Activated CD8-positive, alpha-beta memory T cell treated with anti-CD3 and anti-CD28 coated beads, Interleukin-2, amount 10 ng/mL, durations not matched to agents 7 days and 5 days (primary cell): ENCODE results near the gene OPCML. TPM values are rescaled to one million over a fixed set of nuclear protein-coding genes. Genes with fewer than 3 reads are reported as not detected.

Experiments
- ATAC-seq: fragments of 150-1000 bp; cut with Tn5 transposase; one replicate; pipeline ENCODE4 v1.10.0; 2021; ENCODE audit warnings: moderate library complexity
- CTCF ChIA-PET: fragments of 350-600 bp; sonication (Branson Sonifier 250); formaldehyde crosslinking; loops from one replicate; lab custom pipeline; 2021; ENCODE audit warnings: antibody characterized with exemption; lab: Charles Lee
- DNase-seq: peaks from one replicate; pipeline ENCODE4 v3.0.0-alpha.2; 2020
- H3K27ac Mint-ChIP-seq: one replicate; pipeline ENCODE4 v1.8.0; 2021; ENCODE audit warnings: mild to moderate bottlenecking, mixed read lengths
- H3K27me3 Mint-ChIP-seq: one replicate; pipeline ENCODE4 v1.8.0; 2021; ENCODE audit warnings: mixed read lengths
- H3K36me3 Mint-ChIP-seq: one replicate; pipeline ENCODE4 v1.8.0; 2021; ENCODE audit warnings: mild to moderate bottlenecking, mixed read lengths
- H3K4me1 Mint-ChIP-seq: one replicate; pipeline ENCODE4 v1.8.0; 2021; ENCODE audit warnings: mixed read lengths
- H3K4me3 Mint-ChIP-seq: one replicate; pipeline ENCODE4 v1.8.0; 2021; ENCODE audit warnings: mild to moderate bottlenecking, moderate library complexity, mixed read lengths
- H3K9me3 Mint-ChIP-seq: one replicate; pipeline ENCODE4 v1.8.0; 2022; ENCODE audit warnings: low read depth, mixed read lengths
- total RNA-seq, 2 experiments: library from RNA; stranded (reverse); gene quantifications; one replicate each; pipeline ENCODE4 v1.2.3, GENCODE V29; 2021

Gene OPCML
- total RNA-seq, 2 experiments from 2014 or later: not detected

DNA sequence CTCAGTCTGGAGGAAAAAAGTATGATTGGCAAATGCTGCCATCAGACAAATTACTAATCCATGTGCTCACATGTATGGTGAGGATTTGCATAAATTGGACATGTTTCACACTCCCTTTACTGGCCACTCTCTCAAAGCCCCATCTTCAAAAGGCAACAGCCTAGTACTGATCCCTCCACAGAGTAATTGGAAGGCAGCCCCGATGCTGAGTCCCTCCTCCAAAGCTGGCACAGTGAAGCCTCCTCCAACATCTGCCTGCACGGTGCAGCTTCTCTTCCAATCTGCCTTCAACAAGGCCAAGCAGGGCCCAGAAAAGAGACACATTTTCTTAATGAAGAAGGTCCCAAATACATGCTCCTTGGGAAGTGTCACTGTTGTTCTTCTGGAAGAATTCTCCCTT, 350.6 kb downstream of the OPCML start:
- CTCF ChIA-PET: no interaction called here
- Mint-ChIP-seq H3K9me3 (no peaks in the 10 kb centered on the region), H3K27me3 (no peaks in the 10 kb centered on the region), H3K36me3 (no peaks in the 10 kb centered on the region), H3K27ac (no peak overlapping the region), H3K4me3 (no peak overlapping the region), H3K4me1 (no peaks in the 10 kb centered on the region)
- DNase-seq (no peak), ATAC-seq (no peak)

DNA sequence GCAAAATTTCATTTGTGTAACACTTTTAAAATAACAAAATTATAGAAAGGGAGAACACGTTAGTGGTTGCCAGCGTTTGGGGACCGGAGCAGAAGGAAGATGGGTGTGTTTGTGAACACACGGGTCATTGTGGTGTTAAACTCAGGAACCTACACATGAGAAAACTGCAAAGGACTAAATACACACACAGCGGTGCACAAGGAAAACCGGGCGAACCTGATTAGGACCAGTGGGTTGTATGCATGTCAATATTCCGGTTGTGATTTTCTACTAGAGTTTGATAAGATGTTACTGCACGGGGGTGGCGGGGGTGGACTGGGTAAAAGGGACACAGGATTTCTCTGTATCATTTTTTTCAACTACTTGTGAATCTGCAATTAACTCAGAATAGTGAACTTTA, 351.2 kb downstream of the OPCML start:
- H3K9me3 Mint-ChIP-seq: no peaks in the 10 kb centered on the region
- H3K4me1 Mint-ChIP-seq: no peaks in the 10 kb centered on the region
- no peaks in the 10 kb centered on the region for H3K27me3 Mint-ChIP-seq
- CTCF ChIA-PET: no interaction called here
- DNase-seq: no peak
- H3K36me3 Mint-ChIP-seq: no peaks in the 10 kb centered on the region
- no peak overlapping the region for H3K4me3 Mint-ChIP-seq
- no peak for ATAC-seq
- no peak overlapping the region for H3K27ac Mint-ChIP-seq

DNA sequence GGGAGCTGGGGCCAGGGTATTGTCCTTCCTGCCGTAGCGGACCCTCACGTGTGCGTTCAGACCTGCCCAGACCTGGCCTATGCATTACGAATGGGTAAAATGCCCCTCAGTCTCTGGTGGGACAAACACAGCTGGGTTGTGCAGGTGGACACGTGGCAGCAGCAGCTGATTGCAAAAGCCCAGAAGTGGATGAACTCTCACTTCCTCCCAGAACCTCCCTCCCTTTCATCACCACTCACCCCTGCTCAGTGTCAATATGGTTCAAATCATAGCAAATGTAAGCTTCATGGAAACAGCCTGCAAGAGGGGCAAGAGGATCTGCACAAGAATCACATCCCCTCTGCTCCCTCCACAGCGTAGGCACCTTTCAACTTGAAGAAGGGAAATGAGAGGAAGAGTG, 352.1 kb downstream of the OPCML start:
- ATAC-seq: no peak
- no peak for DNase-seq
- Mint-ChIP-seq H3K4me1 (no peaks in the 10 kb centered on the region), H3K27me3 (no peaks in the 10 kb centered on the region), H3K9me3 (no peaks in the 10 kb centered on the region), H3K36me3 (no peaks in the 10 kb centered on the region), H3K4me3 (no peak overlapping the region), H3K27ac (no peak overlapping the region)
- CTCF ChIA-PET: no interaction called here

- H3K27ac Mint-ChIP-seq: no peak overlapping the region
- no peak for ATAC-seq
- H3K4me1 Mint-ChIP-seq: no peaks in the 10 kb centered on the region
Observed at GRCh38 chr11:133176748-133177147, 355.6 kb downstream of the OPCML start.

DNA sequence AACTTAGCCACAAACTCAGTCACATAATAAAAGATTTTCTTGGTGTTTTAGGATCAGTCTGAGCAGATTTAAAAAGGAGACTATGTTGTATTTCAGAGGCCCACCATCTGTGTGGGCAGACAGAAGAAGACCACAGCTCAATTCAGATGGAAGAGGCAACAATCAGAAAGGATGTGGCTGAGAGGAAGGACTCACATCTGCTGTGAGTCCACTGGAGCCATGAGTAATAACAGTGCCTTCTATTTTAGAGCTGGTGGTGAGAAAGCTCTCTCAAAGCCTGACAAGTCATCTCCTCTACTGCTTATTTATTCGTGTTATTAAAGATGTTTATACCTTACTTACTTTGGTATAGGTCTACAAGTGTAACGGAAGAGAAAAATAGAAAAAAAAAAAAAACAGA, 357.2 kb downstream of the OPCML start:
- CTCF ChIA-PET: no interaction called here

More at GRCh38 chr11:133176748-133177147, 355.6 kb downstream of the OPCML start:
- H3K27me3 Mint-ChIP-seq: no peaks in the 10 kb centered on the region
- DNase-seq: no peak
- CTCF ChIA-PET: no interaction called here
- no peaks in the 10 kb centered on the region for H3K36me3 Mint-ChIP-seq
- no peaks in the 10 kb centered on the region for H3K9me3 Mint-ChIP-seq
- H3K4me3 Mint-ChIP-seq: no peak overlapping the region

GRCh38 chr11:133173810-133174412, 358.4 kb downstream of the OPCML start:
- Mint-ChIP-seq H3K4me1 (no peaks in the 10 kb centered on the region), H3K36me3 (no peaks in the 10 kb centered on the region), H3K27ac (no peak overlapping the region), H3K4me3 (no peak overlapping the region), H3K9me3 (no peaks in the 10 kb centered on the region), H3K27me3 (no peaks in the 10 kb centered on the region)
- DNase-seq (no peak), ATAC-seq (no peak)
- CTCF ChIA-PET: no interaction called here

More for the DNA sequence above, 357.2 kb downstream of the OPCML start:
- DNase-seq (no peak), ATAC-seq (no peak)
- Mint-ChIP-seq H3K4me1 (no peaks in the 10 kb centered on the region), H3K27ac (no peak overlapping the region), H3K27me3 (no peaks in the 10 kb centered on the region), H3K4me3 (no peak overlapping the region), H3K36me3 (no peaks in the 10 kb centered on the region), H3K9me3 (no peaks in the 10 kb centered on the region)

DNA sequence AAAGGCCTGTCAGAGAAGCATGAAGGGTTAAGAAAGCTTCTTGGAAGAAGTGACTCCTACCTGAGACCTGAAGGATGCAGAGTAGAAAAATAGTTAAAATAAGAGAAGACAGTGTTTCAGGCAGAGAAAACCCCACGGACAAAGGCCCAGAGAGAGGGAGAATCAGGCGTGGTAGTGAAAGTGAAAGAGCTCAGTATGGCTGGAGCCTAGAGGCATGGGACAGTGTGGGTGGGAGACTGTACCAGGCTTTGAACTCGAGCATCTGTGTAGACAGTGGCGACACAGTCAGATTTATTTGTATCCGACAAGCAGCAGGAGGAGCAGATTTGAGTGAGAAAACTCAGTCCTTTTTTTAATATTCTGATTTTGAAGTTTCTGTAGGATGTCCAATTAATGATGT, 360.0 kb downstream of the OPCML start:
- H3K4me3 Mint-ChIP-seq: no peak overlapping the region
- no peaks in the 10 kb centered on the region for H3K9me3 Mint-ChIP-seq
- no peak overlapping the region for H3K27ac Mint-ChIP-seq
- ATAC-seq (no peak), DNase-seq (no peak)
- no peaks in the 10 kb centered on the region for H3K4me1 Mint-ChIP-seq
- H3K36me3 Mint-ChIP-seq: no peaks in the 10 kb centered on the region
- CTCF ChIA-PET: no interaction called here
- no peaks in the 10 kb centered on the region for H3K27me3 Mint-ChIP-seq

- no peak overlapping the region for H3K4me3 Mint-ChIP-seq
- H3K9me3 Mint-ChIP-seq: no peaks in the 10 kb centered on the region
- no peaks in the 10 kb centered on the region for H3K27me3 Mint-ChIP-seq
- no peak overlapping the region for H3K27ac Mint-ChIP-seq
- no peak for ATAC-seq
- H3K4me1 Mint-ChIP-seq: no peaks in the 10 kb centered on the region
- CTCF ChIA-PET: no interaction called here
- DNase-seq: no peak
- no peaks in the 10 kb centered on the region for H3K36me3 Mint-ChIP-seq
Observed at GRCh38 chr11:133171374-133171773, 360.9 kb downstream of the OPCML start.

GRCh38 chr11:133168016-133168415, 364.3 kb downstream of the OPCML start:
- Mint-ChIP-seq H3K27me3 (no peaks in the 10 kb centered on the region), H3K4me3 (no peak overlapping the region), H3K27ac (no peak overlapping the region), H3K36me3 (no peaks in the 10 kb centered on the region), H3K4me1 (no peaks in the 10 kb centered on the region), H3K9me3 (no peaks in the 10 kb centered on the region)
- CTCF ChIA-PET: no interaction called here
- no peak for DNase-seq
- ATAC-seq: no peak

- ATAC-seq: no peak
- Mint-ChIP-seq H3K36me3 (no peaks in the 10 kb centered on the region), H3K27me3 (no peaks in the 10 kb centered on the region), H3K4me1 (no peaks in the 10 kb centered on the region), H3K27ac (no peak overlapping the region), H3K9me3 (no peaks in the 10 kb centered on the region), H3K4me3 (no peak overlapping the region)
- CTCF ChIA-PET: no interaction called here
- no peak for DNase-seq
Observed at GRCh38 chr11:133166662-133167061, 365.6 kb downstream of the OPCML start.

DNA sequence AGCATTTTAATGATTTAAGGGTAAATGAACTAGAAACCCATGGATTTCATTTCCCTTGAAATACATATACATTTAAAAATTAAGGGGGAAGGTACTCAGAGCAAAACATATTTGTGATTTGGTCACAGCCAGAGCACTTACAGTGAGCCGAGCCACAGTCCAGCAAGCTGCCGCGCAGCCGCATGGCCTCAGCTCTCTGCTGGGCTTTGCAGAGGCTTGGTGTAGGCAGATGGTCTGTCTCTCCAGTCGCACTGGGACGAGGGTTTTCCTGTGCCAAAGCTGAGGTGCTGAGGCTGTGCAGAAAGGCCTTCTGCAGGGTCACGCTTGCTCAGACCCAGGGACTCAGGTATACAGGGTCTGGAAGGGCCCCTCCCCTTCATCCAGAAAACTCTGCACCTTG, 367.3 kb downstream of the OPCML start:
- DNase-seq (no peak), ATAC-seq (no peak)
- Mint-ChIP-seq H3K9me3 (no peaks in the 10 kb centered on the region), H3K36me3 (no peaks in the 10 kb centered on the region), H3K4me3 (no peak overlapping the region), H3K27me3 (no peaks in the 10 kb centered on the region), H3K4me1 (no peaks in the 10 kb centered on the region), H3K27ac (no peak overlapping the region)
- CTCF ChIA-PET: no interaction called here

DNA sequence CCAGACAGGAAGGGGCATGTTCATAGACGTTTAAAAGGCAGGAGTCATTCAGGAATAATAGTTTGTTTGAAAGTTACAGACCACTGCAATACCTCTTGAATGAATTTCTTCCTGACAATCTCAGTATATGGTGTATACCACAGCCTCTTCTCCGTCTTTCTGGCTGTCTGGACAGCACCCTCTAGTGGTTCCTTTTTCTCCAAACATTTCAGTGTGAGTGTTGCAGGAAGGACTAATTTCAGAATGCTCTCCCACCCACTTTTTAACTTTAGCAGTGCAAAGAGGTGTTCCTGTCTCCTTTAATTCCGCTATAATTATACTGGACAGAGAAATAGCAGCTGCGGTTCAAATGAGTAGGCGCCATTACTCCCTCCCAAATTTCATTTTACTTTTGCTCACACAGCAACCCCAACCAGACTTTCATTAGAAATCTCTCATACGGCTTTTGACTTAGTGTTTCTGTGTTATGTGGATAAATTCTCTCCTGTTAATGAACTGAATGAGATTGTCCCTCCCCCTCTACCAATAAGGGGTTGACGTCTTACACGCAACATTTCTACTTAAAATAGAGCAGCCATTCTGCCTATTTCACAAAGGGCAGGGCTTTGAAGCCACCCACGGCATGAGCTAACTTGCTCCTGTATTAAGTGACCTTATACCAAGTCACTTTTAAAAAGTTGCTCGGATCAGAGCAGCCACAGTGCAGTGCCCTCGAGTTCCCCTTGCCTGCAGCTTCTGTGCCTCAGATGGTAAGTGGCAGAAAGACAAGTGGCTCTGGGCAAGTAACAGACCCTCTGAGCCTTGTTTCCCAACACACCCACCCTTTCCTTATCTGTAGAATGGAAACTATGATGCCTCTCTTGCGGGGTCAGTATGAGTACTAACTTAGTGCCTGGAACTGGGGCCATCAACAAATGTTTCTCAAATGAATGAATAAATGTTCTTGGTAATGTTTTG, 368.6 kb downstream of the OPCML start:
- Mint-ChIP-seq H3K4me1 (no peaks in the 10 kb centered on the region), H3K27ac (no peak overlapping the region), H3K36me3 (no peaks in the 10 kb centered on the region), H3K27me3 (no peaks in the 10 kb centered on the region), H3K4me3 (no peak overlapping the region), H3K9me3 (no peaks in the 10 kb centered on the region)
- no peak for ATAC-seq
- CTCF ChIA-PET: no interaction called here
- no peak for DNase-seq

- CTCF ChIA-PET: no interaction called here
- ATAC-seq: no peak
- no peaks in the 10 kb centered on the region for H3K36me3 Mint-ChIP-seq
Observed at GRCh38 chr11:133162227-133162626, 370.1 kb downstream of the OPCML start.

DNA sequence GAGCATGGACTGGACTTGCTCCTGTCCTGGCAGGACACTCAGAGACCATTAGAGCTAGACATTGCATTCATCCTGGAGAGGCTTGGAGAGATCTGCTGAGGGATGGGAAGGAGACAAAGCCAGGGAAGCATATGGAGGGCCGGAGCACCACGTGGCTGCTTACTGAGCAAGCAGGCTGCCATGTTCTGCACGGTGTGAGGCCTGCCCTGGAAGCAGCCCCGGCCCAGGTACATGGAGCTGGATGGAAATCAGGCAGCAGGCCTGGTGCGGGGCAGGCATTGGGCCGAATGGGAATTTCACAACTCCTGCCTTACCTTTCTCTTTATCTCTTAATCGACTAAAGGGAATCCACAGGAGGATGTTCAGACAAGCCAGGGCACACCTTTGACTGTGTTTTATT, 371.5 kb downstream of the OPCML start:
- Mint-ChIP-seq H3K4me1 (no peaks in the 10 kb centered on the region), H3K36me3 (no peaks in the 10 kb centered on the region), H3K27ac (no peak overlapping the region), H3K4me3 (no peak overlapping the region), H3K27me3 (no peaks in the 10 kb centered on the region), H3K9me3 (no peaks in the 10 kb centered on the region)
- DNase-seq (no peak), ATAC-seq (no peak)
- CTCF ChIA-PET: interaction anchor here (0.6 to 0.8 kb wide), 2 partner anchors 675 to 1459 kb away, joined by 3 to 4 read pairs; no protein-coding TSS in a partner anchor

More at GRCh38 chr11:133162227-133162626, 370.1 kb downstream of the OPCML start:
- no peak for DNase-seq
- H3K27ac Mint-ChIP-seq: no peak overlapping the region
- no peak overlapping the region for H3K4me3 Mint-ChIP-seq
- no peaks in the 10 kb centered on the region for H3K4me1 Mint-ChIP-seq
- no peaks in the 10 kb centered on the region for H3K9me3 Mint-ChIP-seq
- no peaks in the 10 kb centered on the region for H3K27me3 Mint-ChIP-seq
